GM23338 (cell line): ENCODE results near the gene HSF5. TPM values are rescaled to one million over a fixed set of nuclear protein-coding genes. Genes with fewer than 3 reads are reported as not detected.

Experiments
- ATAC-seq: fragments of 200-7000 bp; cut with Tn5 transposase; 3 replicates; pipeline ENCODE4 v1.9.1; 2020
- DNase-seq: peaks from one replicate; pipeline ENCODE4 v3.0.0-alpha.2; 2015; ENCODE audit warnings: low spot score
- H2AFZ ChIP-seq: fragments of 200-600 bp; sonication (generic); 2 replicates; pipeline ENCODE4 v1.8.0; 2016; ENCODE audit warnings: antibody characterized with exemption, mild to moderate bottlenecking, moderate library complexity
- H3F3A ChIP-seq: fragments of 200-600 bp; sonication (generic); replicated peaks from 2 replicates; pipeline ENCODE4 v1.8.0; 2017; ENCODE audit warnings: antibody characterized with exemption, mixed run types, low read depth
- H3K27ac ChIP-seq: fragments of 200-600 bp; sonication (generic); 2 replicates; pipeline ENCODE4 v1.6.1; 2016; ENCODE audit warnings: low read depth
- H3K27me3 ChIP-seq: fragments of 200-600 bp; sonication (generic); 2 replicates; pipeline ENCODE4 v1.8.0; 2016; ENCODE audit warnings: mild to moderate bottlenecking, mixed run types, moderate library complexity; ENCODE audit not compliant: insufficient read depth
- H3K36me3 ChIP-seq: fragments of 200-600 bp; sonication (generic); 2 replicates; pipeline ENCODE4 v1.8.0; 2016; ENCODE audit warnings: mild to moderate bottlenecking; ENCODE audit not compliant: insufficient read depth
- H3K4me1 ChIP-seq: fragments of 200-600 bp; sonication (generic); 2 replicates; pipeline ENCODE4 v1.8.0; 2016; ENCODE audit warnings: mild to moderate bottlenecking, moderate library complexity; ENCODE audit not compliant: insufficient read depth
- H3K4me2 ChIP-seq: fragments of 200-600 bp; sonication (generic); 2 replicates; pipeline ENCODE4 v1.7.1; 2017; ENCODE audit warnings: mixed run types
- H3K4me3 ChIP-seq: fragments of 200-600 bp; sonication (generic); 2 replicates; pipeline ENCODE4 v1.6.1; 2016; ENCODE audit warnings: mixed run types
- H3K79me2 ChIP-seq: fragments of 200-600 bp; sonication (generic); replicated peaks from 2 replicates; pipeline ENCODE4 v1.8.0; 2017; ENCODE audit warnings: mild to moderate bottlenecking; ENCODE audit not compliant: insufficient read depth
- H3K9me2 ChIP-seq: fragments of 200-600 bp; sonication (generic); 2 replicates; pipeline ENCODE4 v1.8.0; 2017; ENCODE audit not compliant: insufficient read depth
- H4K20me1 ChIP-seq: fragments of 200-600 bp; sonication (generic); replicated peaks from 2 replicates; pipeline ENCODE4 v1.8.0; 2017; ENCODE audit warnings: mild to moderate bottlenecking; ENCODE audit not compliant: insufficient read depth
- H3K27ac Mint-ChIP-seq: 2 replicates; pipeline ENCODE4 v1.8.0; 2020; ENCODE audit warnings: inconsistent platforms, mild to moderate bottlenecking, moderate library complexity, mixed read lengths
- H3K27me3 Mint-ChIP-seq: 3 replicates; pipeline ENCODE4 v1.8.0; 2022; ENCODE audit warnings: low read depth, mild to moderate bottlenecking, moderate library complexity, mixed read lengths, inconsistent platforms; ENCODE audit not compliant: insufficient read depth, poor library complexity
- H3K36me3 Mint-ChIP-seq: 3 replicates; pipeline ENCODE4 v1.8.0; 2021; ENCODE audit warnings: low read depth, mild to moderate bottlenecking, inconsistent platforms, moderate library complexity, mixed read lengths
- H3K4me1 Mint-ChIP-seq: 3 replicates; pipeline ENCODE4 v1.8.0; 2020; ENCODE audit warnings: mild to moderate bottlenecking, inconsistent platforms, mixed read lengths
- H3K4me3 Mint-ChIP-seq: 3 replicates; pipeline ENCODE4 v1.8.0; 2021; ENCODE audit warnings: moderate library complexity, mild to moderate bottlenecking, inconsistent platforms, mixed read lengths
- H3K9me3 Mint-ChIP-seq: 3 replicates; pipeline ENCODE4 v1.8.0; 2020; ENCODE audit warnings: moderate library complexity, mild to moderate bottlenecking, inconsistent platforms, mixed read lengths
- CREB1 ChIP-seq: fragments of 250-450 bp; sonication (Bioruptor Pico); IDR thresholded peaks from 2 replicates; pipeline ENCODE4 v1.5.0; 2020; ENCODE audit warnings: low read depth, mild to moderate bottlenecking, moderate library complexity
- ETS1 ChIP-seq: IDR thresholded peaks from 2 replicates; pipeline ENCODE4 v1.6.1; 2016; ENCODE audit warnings: antibody characterized with exemption
- STAT1 ChIP-seq: IDR thresholded peaks from one replicate; pipeline ENCODE4 v1.6.1; 2016; ENCODE audit warnings: antibody characterized with exemption; ENCODE audit not compliant: unreplicated experiment
- polyA plus RNA-seq: library from polyadenylated mRNA; unstranded; fragments of >200 nt; fragmentation: Nextera tagmentation; extraction: Ambion mirVana; gene quantifications from 2 replicates; pipeline ENCODE4 v1.2.1, GENCODE V29; 2016
- total RNA-seq: library from RNA; depleted of rRNA; stranded (reverse); fragments of >200 nt; shearing (Covaris generic); gene quantifications from 2 replicates; pipeline ENCODE4 v1.2.3, GENCODE V29; 2014
- TF ChIP-seq, protein P1 (sequence below): fragments of 250-450 bp; sonication (Bioruptor Pico); IDR thresholded peaks from 2 replicates; pipeline ENCODE4 v1.5.0; 2020; ENCODE audit warnings: mild to moderate bottlenecking, moderate library complexity

The HSF5 gene
- total and polyA plus RNA-seq, 2 experiments from 2014 or later, result 0.24 TPM; not detected in 1

DNA sequence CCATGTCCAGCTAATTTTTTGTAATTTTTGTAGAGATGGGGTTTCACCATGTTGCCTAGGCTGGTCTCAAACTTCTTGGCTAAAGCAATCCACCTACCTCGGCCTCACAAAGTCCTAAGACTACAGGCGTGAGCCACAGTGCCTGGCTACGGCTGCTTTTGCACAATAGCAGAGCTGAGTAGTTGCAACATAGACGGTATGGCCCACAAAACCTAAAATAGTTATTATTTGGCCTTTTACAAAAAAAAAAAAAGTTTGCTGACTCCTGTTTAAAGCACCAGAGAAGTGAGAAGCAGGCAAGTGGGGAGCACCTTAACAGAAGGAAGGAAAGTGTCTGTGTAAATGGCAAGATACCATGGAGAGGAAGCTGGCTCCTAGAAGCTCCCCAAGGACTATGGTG, 5.3 kb upstream of the HSF5 start:
- TF ChIP-seq CREB1, result no peak
- TF ChIP-seq, protein P1, sequence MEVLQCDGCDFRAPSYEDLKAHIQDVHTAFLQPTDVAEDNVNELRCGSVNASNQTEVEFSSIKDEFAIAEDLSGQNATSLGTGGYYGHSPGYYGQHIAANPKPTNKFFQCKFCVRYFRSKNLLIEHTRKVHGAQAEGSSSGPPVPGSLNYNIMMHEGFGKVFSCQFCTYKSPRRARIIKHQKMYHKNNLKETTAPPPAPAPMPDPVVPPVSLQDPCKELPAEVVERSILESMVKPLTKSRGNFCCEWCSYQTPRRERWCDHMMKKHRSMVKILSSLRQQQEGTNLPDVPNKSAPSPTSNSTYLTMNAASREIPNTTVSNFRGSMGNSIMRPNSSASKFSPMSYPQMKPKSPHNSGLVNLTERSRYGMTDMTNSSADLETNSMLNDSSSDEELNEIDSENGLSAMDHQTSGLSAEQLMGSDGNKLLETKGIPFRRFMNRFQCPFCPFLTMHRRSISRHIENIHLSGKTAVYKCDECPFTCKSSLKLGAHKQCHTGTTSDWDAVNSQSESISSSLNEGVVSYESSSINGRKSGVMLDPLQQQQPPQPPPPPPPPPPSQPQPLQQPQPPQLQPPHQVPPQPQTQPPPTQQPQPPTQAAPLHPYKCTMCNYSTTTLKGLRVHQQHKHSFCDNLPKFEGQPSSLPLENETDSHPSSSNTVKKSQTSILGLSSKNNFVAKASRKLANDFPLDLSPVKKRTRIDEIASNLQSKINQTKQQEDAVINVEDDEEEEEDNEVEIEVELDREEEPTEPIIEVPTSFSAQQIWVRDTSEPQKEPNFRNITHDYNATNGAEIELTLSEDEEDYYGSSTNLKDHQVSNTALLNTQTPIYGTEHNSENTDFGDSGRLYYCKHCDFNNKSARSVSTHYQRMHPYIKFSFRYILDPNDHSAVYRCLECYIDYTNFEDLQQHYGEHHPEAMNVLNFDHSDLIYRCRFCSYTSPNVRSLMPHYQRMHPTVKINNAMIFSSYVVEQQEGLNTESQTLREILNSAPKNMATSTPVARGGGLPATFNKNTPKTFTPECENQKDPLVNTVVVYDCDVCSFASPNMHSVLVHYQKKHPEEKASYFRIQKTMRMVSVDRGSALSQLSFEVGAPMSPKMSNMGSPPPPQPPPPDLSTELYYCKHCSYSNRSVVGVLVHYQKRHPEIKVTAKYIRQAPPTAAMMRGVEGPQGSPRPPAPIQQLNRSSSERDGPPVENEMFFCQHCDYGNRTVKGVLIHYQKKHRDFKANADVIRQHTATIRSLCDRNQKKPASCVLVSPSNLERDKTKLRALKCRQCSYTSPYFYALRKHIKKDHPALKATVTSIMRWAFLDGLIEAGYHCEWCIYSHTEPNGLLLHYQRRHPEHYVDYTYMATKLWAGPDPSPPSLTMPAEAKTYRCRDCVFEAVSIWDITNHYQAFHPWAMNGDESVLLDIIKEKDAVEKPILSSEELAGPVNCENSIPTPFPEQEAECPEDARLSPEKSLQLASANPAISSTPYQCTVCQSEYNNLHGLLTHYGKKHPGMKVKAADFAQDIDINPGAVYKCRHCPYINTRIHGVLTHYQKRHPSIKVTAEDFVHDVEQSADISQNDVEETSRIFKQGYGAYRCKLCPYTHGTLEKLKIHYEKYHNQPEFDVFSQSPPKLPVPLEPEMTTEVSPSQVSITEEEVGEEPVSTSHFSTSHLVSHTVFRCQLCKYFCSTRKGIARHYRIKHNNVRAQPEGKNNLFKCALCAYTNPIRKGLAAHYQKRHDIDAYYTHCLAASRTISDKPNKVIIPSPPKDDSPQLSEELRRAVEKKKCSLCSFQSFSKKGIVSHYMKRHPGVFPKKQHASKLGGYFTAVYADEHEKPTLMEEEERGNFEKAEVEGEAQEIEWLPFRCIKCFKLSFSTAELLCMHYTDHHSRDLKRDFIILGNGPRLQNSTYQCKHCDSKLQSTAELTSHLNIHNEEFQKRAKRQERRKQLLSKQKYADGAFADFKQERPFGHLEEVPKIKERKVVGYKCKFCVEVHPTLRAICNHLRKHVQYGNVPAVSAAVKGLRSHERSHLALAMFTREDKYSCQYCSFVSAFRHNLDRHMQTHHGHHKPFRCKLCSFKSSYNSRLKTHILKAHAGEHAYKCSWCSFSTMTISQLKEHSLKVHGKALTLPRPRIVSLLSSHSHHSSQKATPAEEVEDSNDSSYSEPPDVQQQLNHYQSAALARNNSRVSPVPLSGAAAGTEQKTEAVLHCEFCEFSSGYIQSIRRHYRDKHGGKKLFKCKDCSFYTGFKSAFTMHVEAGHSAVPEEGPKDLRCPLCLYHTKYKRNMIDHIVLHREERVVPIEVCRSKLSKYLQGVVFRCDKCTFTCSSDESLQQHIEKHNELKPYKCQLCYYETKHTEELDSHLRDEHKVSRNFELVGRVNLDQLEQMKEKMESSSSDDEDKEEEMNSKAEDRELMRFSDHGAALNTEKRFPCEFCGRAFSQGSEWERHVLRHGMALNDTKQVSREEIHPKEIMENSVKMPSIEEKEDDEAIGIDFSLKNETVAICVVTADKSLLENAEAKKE (CRISPR knock-in tag), result no peak
- no peak for TF ChIP-seq STAT1
- no peak for TF ChIP-seq ETS1
- Mint-ChIP-seq H3K4me3 (no peak overlapping the region), H3K9me3 (no peaks in the 10 kb centered on the region; the same call in 2 of the 3 replicates), H3K4me1 (no peaks in the 10 kb centered on the region), H3K36me3 (peaks cover 82% of the 10 kb centered on the region), H3K27me3 (peaks cover 3% of the 10 kb centered on the region), H3K27ac (no peak overlapping the region)
- no peak for DNase-seq
- Histone ChIP-seq H4K20me1 (peaks cover 10% of the 10 kb centered on the region), H2AFZ (no peak overlapping the region), H3K4me1 (no peaks in the 10 kb centered on the region), H3F3A (0 out of 2 replicates have a peak, but pooled peaks cover 3% of the 10 kb centered on the region), H3K36me3 (peaks cover 59% of the 10 kb centered on the region), H3K9me2 (no peaks in the 10 kb centered on the region), H3K4me2 (no peak overlapping the region), H3K79me2 (no peaks in the 10 kb centered on the region), H3K27ac (no peak overlapping the region), H3K4me3 (no peak overlapping the region), H3K27me3 (peaks cover 6% of the 10 kb centered on the region)
- ATAC-seq, result no peak
